Left lung (tissue), 10 donors: Measurements from ENCODE around the gene SFI1. TPM values are rescaled to one million over a fixed set of nuclear protein-coding genes. Genes with fewer than 3 reads are reported as not detected.
A peak's percentile ranks its signal among the peaks of the same experiment; 100 is the strongest.

ENCODE experiments used
- ATAC-seq: fragments of 200-7000 bp; cut with Tn5 transposase; one replicate; pipeline ENCODE4 v1.9.1; 2020; ENCODE audit warnings: moderate library complexity
- DNase-seq, 4 donors: peaks; one replicate each; pipeline ENCODE4 v3.0.0-alpha.2; 2013 to 2020
- H3K27ac ChIP-seq, 2 donors: fragments of 200-600 bp; sonication (generic) in 1 of 2; one replicate each; pipeline versions ENCODE4 v1.5.0 to v1.8.0; 2020 to 2021
- H3K27me3 ChIP-seq, 2 donors: fragments of 200-600 bp; sonication (generic) in 1 of 2; one replicate each; pipeline versions ENCODE4 v1.5.0 to v1.8.0; 2020 to 2021
- H3K36me3 ChIP-seq, 2 donors: fragments of 200-600 bp; sonication (generic) in 1 of 2; one replicate each; pipeline versions ENCODE4 v1.5.0 to v1.8.0; 2020 to 2021
- H3K4me1 ChIP-seq, 2 donors: fragments of 200-600 bp; one replicate each; pipeline ENCODE4 v1.8.0; 2021
- H3K4me3 ChIP-seq, 2 donors: fragments of 200-600 bp; sonication (generic) in 1 of 2; one replicate each; pipeline versions ENCODE4 v1.5.0 to v1.8.0; 2020 to 2021; ENCODE audit warnings: mild to moderate bottlenecking in 1 of 2
- H3K9me3 ChIP-seq, 2 donors: fragments of 200-600 bp; sonication (generic) in 1 of 2; one replicate each; pipeline versions ENCODE4 v1.5.0 to v1.8.0; 2020 to 2021
- CTCF ChIP-seq, 2 donors: fragments of 200-600 bp; sonication (generic) in 1 of 2; IDR thresholded peaks; one replicate each; pipeline versions ENCODE4 v1.5.0 to v1.8.0; 2021; ENCODE audit warnings: antibody characterized with exemption in 2 of 2
- intact Hi-C, 2 donors: fragments of 100-400 bp; cut with DNase I; formaldehyde crosslinking; loops; one replicate each; pipeline versions ENCODE4 v1.11.2 to v1.14.2; 2022
- polyA plus RNA-seq, 6 donors: library from polyadenylated mRNA; unstranded; fragments of 120-200 nt; gene quantifications; one replicate each; pipeline ENCODE4 v1.2.1, GENCODE V29; 2013; ENCODE audit not compliant: insufficient read length in 6 of 6
- total RNA-seq, 2 donors: library from RNA; stranded (reverse); fragmentation: NEBNext Ultra II Directional; extraction: Animal tissue kit (Norgen Biotek cat#: 25700); gene quantifications; one replicate each; pipeline ENCODE4 v1.2.1, GENCODE V29; 2021
- donor health status: DM: no; HTN: yes; CAD: no.
- donor health status: DM: no; HTN: no; CAD: no.

Gene SFI1
- total and polyA plus RNA-seq, 8 donors: 27.6 to 40.7 (median 35.2) TPM

GRCh38 chr22:31621507-31622124 is 125.3 kb downstream of the SFI1 start:
- peaks cover 9 to 28% of the 10 kb centered on the region in 2 donors for H3K4me1 ChIP-seq
- peaks cover 0 to 93% of the 10 kb centered on the region in 2 donors for H3K36me3 ChIP-seq
- intact Hi-C loops: no loop called here
- TF ChIP-seq CTCF (IDR thresholded peaks at IDR 0.05): no peak
- no peaks in the 10 kb centered on the region for H3K9me3 ChIP-seq
- ATAC-seq: no peak
- H3K27ac ChIP-seq: no peak overlapping the region
- no peak for DNase-seq
- H3K4me3 ChIP-seq: no peak overlapping the region
- no peaks in the 10 kb centered on the region for H3K27me3 ChIP-seq

DNA sequence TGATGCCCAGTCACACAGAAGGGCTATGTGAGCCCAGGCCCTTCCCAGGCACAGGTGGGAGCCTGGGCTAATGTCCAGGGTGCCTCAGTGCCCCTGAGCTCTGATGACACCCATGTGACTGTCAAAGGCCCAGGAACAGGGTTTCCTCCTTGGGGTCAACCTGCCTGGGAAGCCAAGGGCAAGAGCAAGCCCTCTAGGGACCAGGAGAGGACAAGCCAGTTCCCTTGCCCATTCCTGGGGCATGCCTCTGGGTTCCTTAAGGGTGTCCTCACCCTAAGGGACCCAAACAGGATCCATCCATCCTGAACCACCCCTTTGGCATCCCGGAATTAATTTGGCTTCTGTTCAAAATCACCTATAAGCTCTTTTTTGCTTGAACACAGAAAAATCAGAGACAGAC is 126.6 kb downstream of the SFI1 start:
- peak in 1 of 4 donors; percentile 11 for DNase-seq
- H3K36me3 ChIP-seq: peaks cover 0 to 93% of the 10 kb centered on the region in 2 donors
- no peak overlapping the region for H3K4me3 ChIP-seq
- intact Hi-C loops: no loop called here
- peaks cover 19 to 37% of the 10 kb centered on the region in 2 donors for H3K4me1 ChIP-seq
- no peak for ATAC-seq
- H3K27me3 ChIP-seq: no peaks in the 10 kb centered on the region
- no peak overlapping the region for H3K27ac ChIP-seq
- TF ChIP-seq CTCF (IDR thresholded peaks at IDR 0.05): no peak
- H3K9me3 ChIP-seq: no peaks in the 10 kb centered on the region

- H3K36me3 ChIP-seq: peaks cover 0 to 93% of the 10 kb centered on the region in 2 donors
- H3K4me3 ChIP-seq: no peak overlapping the region
- H3K4me1 ChIP-seq: peaks cover 19 to 44% of the 10 kb centered on the region in 2 donors
- TF ChIP-seq CTCF (IDR thresholded peaks at IDR 0.05): no peak
- ATAC-seq (no peak), DNase-seq (peak in 1 of 4 donors; percentile 75)
- no peak overlapping the region for H3K27ac ChIP-seq
- H3K9me3 ChIP-seq: no peaks in the 10 kb centered on the region
- intact Hi-C loops: no loop called here
- H3K27me3 ChIP-seq: no peaks in the 10 kb centered on the region
Observed at GRCh38 chr22:31623592-31624304, 127.4 kb downstream of the SFI1 start.

DNA sequence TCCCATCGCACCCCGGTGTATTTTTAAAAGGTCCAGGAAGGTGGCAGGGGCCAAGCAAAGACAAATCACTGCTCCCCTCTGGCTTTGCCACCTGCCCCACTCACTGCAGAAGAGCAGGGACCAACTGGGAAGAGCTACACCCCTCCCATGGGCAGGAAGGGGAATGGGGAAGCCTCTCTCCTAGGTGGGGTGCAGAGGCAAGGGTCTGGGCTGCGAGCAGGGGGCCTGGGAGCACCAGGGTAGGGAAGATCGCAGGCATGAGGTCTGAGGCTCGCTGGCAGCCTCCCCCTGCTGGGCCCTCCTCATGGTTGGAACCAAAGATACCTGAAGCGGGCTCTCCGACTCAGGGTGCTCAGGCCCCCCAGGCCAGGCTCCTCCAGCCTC is 128.9 kb downstream of the SFI1 start:
- DNase-seq (no peak), ATAC-seq (no peak)
- H3K36me3 ChIP-seq: peaks cover 0 to 84% of the 10 kb centered on the region in 2 donors
- intact Hi-C loops: no loop called here
- H3K4me3 ChIP-seq: no peak overlapping the region
- peaks cover 23 to 58% of the 10 kb centered on the region in 2 donors for H3K4me1 ChIP-seq
- no peaks in the 10 kb centered on the region for H3K9me3 ChIP-seq
- H3K27me3 ChIP-seq: no peaks in the 10 kb centered on the region
- no peak for TF ChIP-seq CTCF (IDR thresholded peaks at IDR 0.05)
- H3K27ac ChIP-seq: peak overlapping the region in 1 of 2 donors; percentile 45

DNA sequence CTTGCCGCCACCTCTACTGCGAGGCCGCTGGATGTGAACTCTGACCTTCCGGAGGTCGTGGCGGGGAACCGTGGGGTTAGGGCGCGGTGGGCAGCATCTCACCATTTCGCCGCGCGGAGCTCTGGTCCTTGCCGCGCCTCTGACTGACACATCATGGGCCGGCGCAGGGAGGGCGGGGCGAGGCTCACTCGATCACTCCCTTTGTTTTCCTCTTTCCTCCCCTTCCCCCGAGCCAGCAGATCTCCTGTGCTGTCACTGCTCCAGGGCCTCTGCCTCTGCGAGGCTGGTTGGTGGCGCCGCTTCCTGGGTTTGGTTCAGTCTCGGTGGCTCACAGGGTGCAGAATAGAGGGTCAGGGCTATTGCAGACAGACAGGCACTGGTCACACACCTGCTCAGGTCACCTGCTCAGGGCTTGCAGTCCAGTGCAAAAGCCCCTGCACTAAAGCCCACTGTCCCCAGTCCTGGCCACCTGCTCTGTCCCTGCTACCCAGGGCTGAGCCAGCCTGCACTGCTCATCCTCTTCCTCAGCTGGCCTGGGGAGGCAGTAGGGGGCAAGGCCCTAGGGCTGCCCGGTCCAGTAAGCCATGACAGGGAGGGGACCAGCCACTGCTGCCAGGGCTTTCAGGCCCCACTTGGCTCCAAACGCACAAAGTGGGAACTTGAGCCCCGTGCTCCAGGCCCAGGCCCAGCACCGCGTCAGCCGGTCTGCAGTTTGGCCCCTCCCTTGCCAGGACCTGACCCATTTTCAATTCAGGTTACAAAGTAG is 129.5 kb downstream of the SFI1 start:
- TF ChIP-seq CTCF (IDR thresholded peaks at IDR 0.05): no peak
- peak in 1 of 4 donors; percentile 79 for DNase-seq
- Histone ChIP-seq H3K27me3 (no peaks in the 10 kb centered on the region), H3K9me3 (no peaks in the 10 kb centered on the region), H3K27ac (peak overlapping the region; percentile 39 to 55), H3K36me3 (peaks cover 0 to 78% of the 10 kb centered on the region in 2 donors), H3K4me3 (no peak overlapping the region), H3K4me1 (peaks cover 24 to 62% of the 10 kb centered on the region in 2 donors)
- intact Hi-C loops: no loop called here
- ATAC-seq: no peak
